Astrocyte (in vitro differentiated cells and primary cell): ENCODE measurements around the gene FBLN2. TPM values are rescaled to one million over a fixed set of nuclear protein-coding genes. Genes with fewer than 3 reads are reported as not detected.
A peak's percentile ranks its signal among the peaks of the same experiment; 100 is the strongest.

ENCODE experiments used
- DNase-seq: peaks from one replicate; pipeline ENCODE4 v3.0.0-alpha.2; 2010; ENCODE audit warnings: low read depth
- FAIRE-seq: peaks from 2 replicates; lab custom pipeline; 2011; peaks lifted over from hg19 to GRCh38; lab: Jason Lieb, UNC
- H2AFZ ChIP-seq: 2 replicates; pipeline ENCODE4 v1.6.0; 2012; ENCODE audit warnings: low read depth, low read length, inconsistent platforms
- H3K27ac ChIP-seq: 2 replicates; pipeline ENCODE4 v1.5.1; 2011; ENCODE audit warnings: low read depth, low read length, inconsistent platforms
- H3K27me3 ChIP-seq: 2 replicates; pipeline ENCODE4 v1.6.0; 2011; ENCODE audit warnings: low read length, inconsistent platforms; ENCODE audit not compliant: insufficient read depth
- H3K36me3 ChIP-seq: 2 replicates; pipeline ENCODE4 v1.5.1; 2011; ENCODE audit warnings: low read length, inconsistent platforms; ENCODE audit not compliant: insufficient read depth
- H3K4me1 ChIP-seq: 2 replicates; pipeline ENCODE4 v1.5.1; 2011; ENCODE audit warnings: low read length, inconsistent platforms; ENCODE audit not compliant: insufficient read depth
- H3K4me2 ChIP-seq: 2 replicates; pipeline ENCODE4 v1.6.0; 2012; ENCODE audit warnings: low read length, inconsistent platforms
- H3K4me3 ChIP-seq: 2 replicates; pipeline ENCODE4 v1.5.1; 2011; ENCODE audit warnings: low read depth, mild to moderate bottlenecking, low read length, inconsistent platforms; ENCODE audit not compliant: insufficient read depth
- H3K79me2 ChIP-seq: 2 replicates; pipeline ENCODE4 v1.6.0; 2012; ENCODE audit warnings: mild to moderate bottlenecking, low read length, inconsistent platforms; ENCODE audit not compliant: insufficient read depth
- H3K9ac ChIP-seq: 2 replicates; pipeline ENCODE4 v1.6.0; 2012; ENCODE audit warnings: mild to moderate bottlenecking, low read length, inconsistent platforms
- H3K9me3 ChIP-seq: 2 replicates; pipeline ENCODE4 v1.5.1; 2012; ENCODE audit warnings: low read depth, mild to moderate bottlenecking, low read length, inconsistent platforms; ENCODE audit not compliant: insufficient read depth
- H4K20me1 ChIP-seq: 2 replicates; pipeline ENCODE4 v1.6.0; 2012; ENCODE audit warnings: low read length, inconsistent platforms; ENCODE audit not compliant: insufficient read depth
- H3K27ac Mint-ChIP-seq: one replicate; pipeline ENCODE4 v1.8.0; 2021; ENCODE audit warnings: mild to moderate bottlenecking, mixed read lengths; ENCODE audit not compliant: unreplicated experiment
- H3K27me3 Mint-ChIP-seq: one replicate; pipeline ENCODE4 v1.8.0; 2021; ENCODE audit warnings: low read depth, mixed read lengths; ENCODE audit not compliant: unreplicated experiment
- H3K36me3 Mint-ChIP-seq: one replicate; pipeline ENCODE4 v1.8.0; 2021; ENCODE audit warnings: low read depth, mixed read lengths; ENCODE audit not compliant: unreplicated experiment
- H3K4me1 Mint-ChIP-seq: one replicate; pipeline ENCODE4 v1.8.0; 2021; ENCODE audit warnings: low read depth, mixed read lengths; ENCODE audit not compliant: unreplicated experiment
- H3K4me3 Mint-ChIP-seq: one replicate; pipeline ENCODE4 v1.8.0; 2021; ENCODE audit warnings: mild to moderate bottlenecking, moderate library complexity, mixed read lengths; ENCODE audit not compliant: unreplicated experiment
- H3K9me3 Mint-ChIP-seq: one replicate; pipeline ENCODE4 v1.8.0; 2021; ENCODE audit warnings: mild to moderate bottlenecking, mixed read lengths; ENCODE audit not compliant: unreplicated experiment
- CTCF ChIP-seq: IDR thresholded peaks from 2 replicates; pipeline ENCODE4 v1.5.1; 2011; ENCODE audit warnings: low read depth, mild to moderate bottlenecking, inconsistent platforms, low read length, moderate library complexity; ENCODE audit not compliant: insufficient read depth
- EZH2 ChIP-seq: IDR thresholded peaks from 2 replicates; pipeline ENCODE4 v1.6.1; 2012; ENCODE audit warnings: mild to moderate bottlenecking, low read length, inconsistent platforms; ENCODE audit not compliant: insufficient read depth
- total RNA-seq: library from RNA; stranded (reverse); gene quantifications from 2 replicates; pipeline ENCODE4 v1.2.1, GENCODE V29; 2021

Gene FBLN2
- total RNA-seq, 1 donor from 2014 or later, result 36.6 TPM

GRCh38 chr3:13588993-13589392, 40.1 kb downstream of the FBLN2 start:
- no peaks in the 10 kb centered on the region for H4K20me1 ChIP-seq
- no peak overlapping the region for H3K4me3 ChIP-seq
- no peaks in the 10 kb centered on the region for H3K9me3 ChIP-seq
- H3K36me3 ChIP-seq, result no peaks in the 10 kb centered on the region
- Mint-ChIP-seq H3K27me3 (peaks cover 4% of the 10 kb centered on the region), H3K9me3 (no peaks in the 10 kb centered on the region), H3K4me3 (no peak overlapping the region), H3K27ac (peak overlapping the region; percentile 18), H3K36me3 (no peaks in the 10 kb centered on the region), H3K4me1 (peaks cover 18% of the 10 kb centered on the region)
- H3K27ac ChIP-seq, result no peak overlapping the region
- DNase-seq (no peak), FAIRE-seq (no peak)
- H3K79me2 ChIP-seq, result no peaks in the 10 kb centered on the region
- no peak overlapping the region for H3K9ac ChIP-seq
- H2AFZ ChIP-seq, result no peak overlapping the region
- no peak overlapping the region for H3K4me2 ChIP-seq
- no peaks in the 10 kb centered on the region for H3K4me1 ChIP-seq
- TF ChIP-seq EZH2 (no peak), CTCF (no peak)
- no peaks in the 10 kb centered on the region for H3K27me3 ChIP-seq

GRCh38 chr3:13590841-13591520, 42.1 kb downstream of the FBLN2 start:
- Mint-ChIP-seq H3K4me3 (no peak overlapping the region), H3K27me3 (peaks cover 10% of the 10 kb centered on the region), H3K9me3 (no peaks in the 10 kb centered on the region), H3K27ac (no peak overlapping the region), H3K4me1 (peaks cover 18% of the 10 kb centered on the region), H3K36me3 (no peaks in the 10 kb centered on the region)
- Histone ChIP-seq H3K4me1 (no peaks in the 10 kb centered on the region), H3K9me3 (no peaks in the 10 kb centered on the region), H3K27me3 (no peaks in the 10 kb centered on the region), H3K9ac (no peak overlapping the region), H3K36me3 (no peaks in the 10 kb centered on the region), H4K20me1 (no peaks in the 10 kb centered on the region), H2AFZ (no peak overlapping the region), H3K27ac (no peak overlapping the region), H3K4me2 (no peak overlapping the region), H3K4me3 (no peak overlapping the region), H3K79me2 (no peaks in the 10 kb centered on the region)
- DNase-seq, result no peak
- FAIRE-seq, result no peak
- TF ChIP-seq EZH2 (no peak), CTCF (no peak)

GRCh38 chr3:13593615-13594014, 44.7 kb downstream of the FBLN2 start:
- H3K27me3 Mint-ChIP-seq, result peaks cover 10% of the 10 kb centered on the region
- TF ChIP-seq EZH2 (no peak), CTCF (no peak)
- H3K9me3 ChIP-seq, result no peaks in the 10 kb centered on the region
- no peaks in the 10 kb centered on the region for H3K27me3 ChIP-seq
- H3K4me3 Mint-ChIP-seq, result no peak overlapping the region
- H3K36me3 ChIP-seq, result no peaks in the 10 kb centered on the region
- no peak overlapping the region for H3K4me3 ChIP-seq
- no peaks in the 10 kb centered on the region for H3K4me1 ChIP-seq
- H3K36me3 Mint-ChIP-seq, result no peaks in the 10 kb centered on the region
- H2AFZ ChIP-seq, result no peak overlapping the region
- no peak overlapping the region for H3K9ac ChIP-seq
- H3K79me2 ChIP-seq, result no peaks in the 10 kb centered on the region
- H3K9me3 Mint-ChIP-seq, result no peaks in the 10 kb centered on the region
- H3K27ac ChIP-seq, result no peak overlapping the region
- DNase-seq, result no peak
- peaks cover 1% of the 10 kb centered on the region for H4K20me1 ChIP-seq
- no peak overlapping the region for H3K27ac Mint-ChIP-seq
- FAIRE-seq, result no peak
- no peak overlapping the region for H3K4me2 ChIP-seq
- peaks cover 13% of the 10 kb centered on the region for H3K4me1 Mint-ChIP-seq
